Loucy (cell line): ENCODE measurements around the gene LBX1.

Experiments
- H2AFZ ChIP-seq: fragments of 200-600 bp; sonication (generic); 2 replicates; pipeline ENCODE4 v1.6.0; 2016; ENCODE audit warnings: antibody characterized with exemption, mild to moderate bottlenecking, low read length, moderate library complexity
- H3F3A ChIP-seq: fragments of 200-600 bp; 2 replicates; pipeline ENCODE4 v1.6.0; 2016; ENCODE audit warnings: antibody characterized with exemption, low read depth, mild to moderate bottlenecking
- H3K27me3 ChIP-seq: fragments of 200-600 bp; sonication (generic); 2 replicates; pipeline ENCODE4 v1.6.1; 2014; ENCODE audit warnings: low read length, mild to moderate bottlenecking; ENCODE audit not compliant: insufficient read depth, poor library complexity, severe bottlenecking
- H3K36me3 ChIP-seq: fragments of 200-600 bp; sonication (generic); 2 replicates; pipeline ENCODE4 v1.6.1; 2016; ENCODE audit warnings: low read length; ENCODE audit not compliant: insufficient read depth
- H3K4me1 ChIP-seq: fragments of 200-600 bp; sonication (generic); 2 replicates; pipeline ENCODE4 v1.5.1; 2014; ENCODE audit warnings: low read length, mild to moderate bottlenecking; ENCODE audit not compliant: insufficient read depth, poor library complexity, severe bottlenecking
- H3K4me2 ChIP-seq: fragments of 200-600 bp; sonication (generic); 2 replicates; pipeline ENCODE4 v1.6.0; 2014; ENCODE audit warnings: antibody characterized with exemption, low read length, low read depth, mild to moderate bottlenecking; ENCODE audit not compliant: poor library complexity, severe bottlenecking
- H3K4me3 ChIP-seq: fragments of 200-600 bp; sonication (generic); 2 replicates; pipeline ENCODE4 v1.5.1; 2014; ENCODE audit warnings: low read length, mild to moderate bottlenecking, mixed read lengths; ENCODE audit not compliant: poor library complexity, severe bottlenecking
- H3K79me2 ChIP-seq: fragments of 200-600 bp; sonication (generic); 2 replicates; pipeline ENCODE4 v1.6.1; 2014; ENCODE audit warnings: low read length; ENCODE audit not compliant: insufficient read depth
- H3K9ac ChIP-seq: fragments of 200-600 bp; sonication (generic); 2 replicates; pipeline ENCODE4 v1.6.0; 2014; ENCODE audit warnings: mild to moderate bottlenecking, low read depth, low read length, moderate library complexity; ENCODE audit not compliant: poor library complexity, severe bottlenecking
- H3K9me2 ChIP-seq: fragments of 200-600 bp; sonication (generic); replicated peaks from 2 replicates; pipeline ENCODE4 v1.6.1; 2016; ENCODE audit warnings: low read depth, low read length, mixed read lengths
- H3K9me3 ChIP-seq: fragments of 200-600 bp; sonication (generic); 2 replicates; pipeline ENCODE4 v1.6.1; 2014; ENCODE audit warnings: mild to moderate bottlenecking, antibody characterized with exemption, low read length, low read depth; ENCODE audit not compliant: insufficient read depth
- H4K20me1 ChIP-seq: fragments of 200-600 bp; sonication (generic); 2 replicates; pipeline ENCODE4 v1.6.0; 2014; ENCODE audit warnings: antibody characterized with exemption, low read length, mild to moderate bottlenecking; ENCODE audit not compliant: insufficient read depth, poor library complexity, severe bottlenecking
- EZH2phosphoT487 ChIP-seq: fragments of 200-600 bp; IDR thresholded peaks from 2 replicates; pipeline ENCODE4 v1.6.1; 2018; ENCODE audit warnings: antibody characterized with exemption, mild to moderate bottlenecking, moderate library complexity, borderline replicate concordance
- TF ChIP-seq, protein P1 (sequence below): fragments of 200-600 bp; sonication (generic); conservative IDR thresholded peaks from 2 replicates; pipeline ENCODE4 v1.5.1; 2014; ENCODE audit warnings: mild to moderate bottlenecking, antibody characterized with exemption, low read length

LBX1 gene

DNA sequence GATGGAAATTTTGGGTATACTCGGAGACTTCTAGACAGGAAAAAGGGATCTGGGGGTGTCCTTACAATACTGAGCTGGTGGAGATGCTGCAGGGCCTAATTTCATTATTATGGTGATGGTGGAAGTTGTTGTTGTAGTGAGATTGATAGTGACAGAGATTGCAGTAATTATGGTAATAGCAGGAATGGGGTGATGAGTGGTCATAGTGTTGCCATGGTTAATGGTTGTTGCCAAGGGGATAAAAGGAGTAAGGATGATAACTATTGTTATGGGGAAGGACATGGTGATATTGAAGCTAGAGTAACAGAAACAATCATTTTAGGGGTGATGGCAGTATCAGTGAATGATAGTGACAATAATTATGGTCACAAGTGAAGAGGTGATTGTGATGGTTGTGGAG lies 27.1 kb upstream of the LBX1 start:
- TF ChIP-seq, protein P1, sequence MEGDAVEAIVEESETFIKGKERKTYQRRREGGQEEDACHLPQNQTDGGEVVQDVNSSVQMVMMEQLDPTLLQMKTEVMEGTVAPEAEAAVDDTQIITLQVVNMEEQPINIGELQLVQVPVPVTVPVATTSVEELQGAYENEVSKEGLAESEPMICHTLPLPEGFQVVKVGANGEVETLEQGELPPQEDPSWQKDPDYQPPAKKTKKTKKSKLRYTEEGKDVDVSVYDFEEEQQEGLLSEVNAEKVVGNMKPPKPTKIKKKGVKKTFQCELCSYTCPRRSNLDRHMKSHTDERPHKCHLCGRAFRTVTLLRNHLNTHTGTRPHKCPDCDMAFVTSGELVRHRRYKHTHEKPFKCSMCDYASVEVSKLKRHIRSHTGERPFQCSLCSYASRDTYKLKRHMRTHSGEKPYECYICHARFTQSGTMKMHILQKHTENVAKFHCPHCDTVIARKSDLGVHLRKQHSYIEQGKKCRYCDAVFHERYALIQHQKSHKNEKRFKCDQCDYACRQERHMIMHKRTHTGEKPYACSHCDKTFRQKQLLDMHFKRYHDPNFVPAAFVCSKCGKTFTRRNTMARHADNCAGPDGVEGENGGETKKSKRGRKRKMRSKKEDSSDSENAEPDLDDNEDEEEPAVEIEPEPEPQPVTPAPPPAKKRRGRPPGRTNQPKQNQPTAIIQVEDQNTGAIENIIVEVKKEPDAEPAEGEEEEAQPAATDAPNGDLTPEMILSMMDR: no peak
- no peak for TF ChIP-seq EZH2phosphoT487
- Histone ChIP-seq H3K36me3 (no peaks in the 10 kb centered on the region), H3K4me1 (no peaks in the 10 kb centered on the region), H3K27me3 (no peaks in the 10 kb centered on the region), H4K20me1 (no peaks in the 10 kb centered on the region), H3K9ac (no peak overlapping the region), H3K9me2 (no peaks in the 10 kb centered on the region), H3F3A (no peaks in the 10 kb centered on the region), H2AFZ (no peak overlapping the region), H3K9me3 (no peaks in the 10 kb centered on the region), H3K79me2 (no peaks in the 10 kb centered on the region), H3K4me3 (no peak overlapping the region), H3K4me2 (no peak overlapping the region)

DNA sequence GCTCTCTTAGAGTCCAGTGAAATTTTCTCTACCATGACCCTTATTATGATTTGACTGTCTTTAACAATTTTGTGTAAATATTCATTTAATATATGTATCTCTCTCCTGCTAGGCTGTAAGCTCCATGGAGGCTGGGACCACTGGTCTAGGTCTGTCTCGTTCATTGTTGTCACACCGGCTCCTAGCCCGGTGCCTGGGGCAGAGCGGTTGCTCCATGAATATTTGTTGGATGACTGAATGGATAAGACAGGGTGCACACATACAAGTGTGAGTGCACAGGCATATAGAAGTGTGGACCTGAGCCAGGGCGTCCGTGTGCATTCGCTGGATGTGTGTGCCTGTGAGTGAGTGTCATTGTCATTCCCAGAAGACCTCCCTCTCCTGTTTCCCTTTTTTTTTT lies 20.9 kb upstream of the LBX1 start:
- Histone ChIP-seq H3K27me3 (no peaks in the 10 kb centered on the region), H3K4me3 (no peak overlapping the region), H4K20me1 (no peaks in the 10 kb centered on the region), H2AFZ (no peak overlapping the region), H3K9ac (no peak overlapping the region), H3K4me1 (no peaks in the 10 kb centered on the region), H3K4me2 (no peak overlapping the region), H3F3A (no peaks in the 10 kb centered on the region), H3K79me2 (no peaks in the 10 kb centered on the region), H3K9me3 (no peaks in the 10 kb centered on the region), H3K36me3 (no peaks in the 10 kb centered on the region), H3K9me2 (no peaks in the 10 kb centered on the region)
- TF ChIP-seq, protein P1: no peak
- no peak for TF ChIP-seq EZH2phosphoT487

DNA sequence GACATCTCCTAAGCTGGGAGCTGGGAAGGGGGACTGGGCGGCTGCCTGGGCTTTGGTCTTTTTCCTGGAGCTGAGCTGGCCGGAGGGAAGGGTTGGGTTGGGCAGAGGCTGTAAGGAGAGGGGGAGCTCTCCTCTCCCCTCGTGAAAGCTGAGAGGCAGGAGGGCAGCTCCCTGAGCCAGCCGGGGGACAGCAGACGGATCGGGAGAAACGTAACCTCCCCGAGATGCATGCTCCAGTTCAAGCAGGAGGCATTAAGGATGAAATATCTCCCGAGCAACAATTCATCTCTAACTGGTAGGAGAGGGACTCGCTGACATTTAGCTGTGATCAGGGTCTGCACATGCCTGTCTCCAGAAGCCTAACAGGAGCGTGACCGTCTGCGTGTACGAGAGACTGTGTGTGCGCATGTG lies 19.9 kb upstream of the LBX1 start:
- H3K79me2 ChIP-seq: no peaks in the 10 kb centered on the region

More for the DNA sequence above, 19.9 kb upstream of the LBX1 start:
- Histone ChIP-seq H3K36me3 (no peaks in the 10 kb centered on the region), H4K20me1 (no peaks in the 10 kb centered on the region), H3K4me1 (peaks cover 3% of the 10 kb centered on the region), H3K9ac (no peak overlapping the region), H3K27me3 (no peaks in the 10 kb centered on the region), H3F3A (no peaks in the 10 kb centered on the region), H3K9me2 (no peaks in the 10 kb centered on the region), H3K4me3 (no peak overlapping the region), H3K9me3 (no peaks in the 10 kb centered on the region), H2AFZ (no peak overlapping the region), H3K4me2 (no peak overlapping the region)
- TF ChIP-seq, protein P1: no peak
- TF ChIP-seq EZH2phosphoT487: no peak
